IMR-90 (cell line): ENCODE measurements around the gene OR4K5. TPM values are rescaled to one million over a fixed set of nuclear protein-coding genes. Genes with fewer than 3 reads are reported as not detected.

Source experiments
- ATAC-seq: fragments of 200-7000 bp; cut with Tn5 transposase; 2 replicates; pipeline ENCODE4 v1.9.1; 2020; ENCODE audit warnings: low read depth, mild to moderate bottlenecking, moderate library complexity
- BruUV-seq: library from RNA; stranded (reverse); fragments of 400-500 nt; replicated peaks from 2 replicates; lab custom pipeline; 2021; lab: Mats Ljungman, UMichigan
- CTCF ChIA-PET: fragments of 300-600 bp; formaldehyde crosslinking; extraction: SDS; loops from one replicate; lab custom pipeline; 2021; ENCODE audit warnings: antibody characterized with exemption; lab: Yijun Ruan, JAX
- POLR2A ChIA-PET: fragments of 300-600 bp; sonication (Branson Sonifier 250); formaldehyde crosslinking; loops from one replicate; lab custom pipeline; 2022; ENCODE audit warnings: antibody characterized with exemption; ENCODE audit not compliant: unreplicated experiment; lab: Charles Lee
- DNase-seq: peaks from one replicate; pipeline ENCODE4 v3.0.0; 2013
- H2AFZ ChIP-seq: replicated peaks from 2 replicates; pipeline ENCODE3; 2013; ENCODE audit warnings: low read length, mild to moderate bottlenecking; ENCODE audit not compliant: poor library complexity
- H2AK5ac ChIP-seq: 2 replicates; pipeline ENCODE4 v1.6.1; 2013; ENCODE audit warnings: low read depth, low read length, inconsistent platforms
- H2AK9ac ChIP-seq: replicated peaks from 2 replicates; pipeline ENCODE3; 2013; ENCODE audit warnings: mild to moderate bottlenecking, low read depth, low read length, moderate library complexity; ENCODE audit not compliant: poor library complexity
- H2BK120ac ChIP-seq: 2 replicates; pipeline ENCODE4 v1.6.1; 2013; ENCODE audit warnings: low read depth, low read length, inconsistent platforms
- H2BK15ac ChIP-seq: 3 replicates; pipeline ENCODE4 v1.6.1; 2013; ENCODE audit warnings: low read depth, low read length, inconsistent platforms
- H2BK20ac ChIP-seq: 2 replicates; pipeline ENCODE4 v1.6.1; 2013; ENCODE audit warnings: low read depth, mild to moderate bottlenecking, inconsistent platforms, low read length, moderate library complexity
- H2BK5ac ChIP-seq: 2 replicates; pipeline ENCODE4 v1.6.1; 2013; ENCODE audit warnings: mild to moderate bottlenecking, low read depth, low read length, inconsistent platforms; ENCODE audit not compliant: poor library complexity, severe bottlenecking
- H3K14ac ChIP-seq: replicated peaks from 2 replicates; pipeline ENCODE4 v1.6.1; 2013; ENCODE audit warnings: low read depth, low read length, inconsistent platforms
- H3K18ac ChIP-seq: 2 replicates; pipeline ENCODE4 v1.6.1; 2013; ENCODE audit warnings: low read depth, low read length, control low read depth
- H3K23ac ChIP-seq: 2 replicates; pipeline ENCODE4 v1.6.1; 2013; ENCODE audit warnings: low read depth, low read length, inconsistent platforms
- H3K27ac ChIP-seq: 2 replicates; pipeline ENCODE4 v1.5.1; 2013; ENCODE audit warnings: mild to moderate bottlenecking, control low read depth, low read length; ENCODE audit not compliant: insufficient read depth
- H3K27me3 ChIP-seq: 2 replicates; pipeline ENCODE4 v1.6.1; 2013; ENCODE audit warnings: low read length; ENCODE audit not compliant: control insufficient read depth, insufficient read depth
- H3K36me3 ChIP-seq: 2 replicates; pipeline ENCODE4 v1.6.1; 2013; ENCODE audit warnings: low read length, mixed read lengths; ENCODE audit not compliant: control insufficient read depth, insufficient read depth
- H3K4ac ChIP-seq: 2 replicates; pipeline ENCODE4 v1.6.1; 2013; ENCODE audit warnings: low read depth, low read length, inconsistent platforms
- H3K4me1 ChIP-seq: 2 replicates; pipeline ENCODE4 v1.6.1; 2013; ENCODE audit warnings: low read length, mixed read lengths; ENCODE audit not compliant: control insufficient read depth, insufficient read depth
- H3K4me2 ChIP-seq: 2 replicates; pipeline ENCODE4 v1.6.1; 2013; ENCODE audit warnings: low read depth, mild to moderate bottlenecking, control low read depth, low read length, moderate library complexity
- H3K4me3 ChIP-seq: 2 replicates; pipeline ENCODE4 v1.5.1; 2013; ENCODE audit warnings: low read depth, mild to moderate bottlenecking, control low read depth, low read length, moderate library complexity; ENCODE audit not compliant: insufficient read depth
- H3K56ac ChIP-seq: 2 replicates; pipeline ENCODE4 v1.6.1; 2013; ENCODE audit warnings: low read length, inconsistent platforms; ENCODE audit not compliant: insufficient read depth; ENCODE audit errors: extremely low read depth
- H3K79me1 ChIP-seq, 2 experiments: 2 replicates each; pipeline ENCODE4 v1.6.1; 2013; ENCODE audit warnings: low read length in 2 of 2, inconsistent platforms in 1 of 2, low read depth in 1 of 2
- H3K9ac ChIP-seq: 2 replicates; pipeline ENCODE4 v1.6.1; 2013; ENCODE audit warnings: low read depth, low read length, control low read depth
- H3K9me1 ChIP-seq: 2 replicates; pipeline ENCODE4 v1.6.1; 2013; ENCODE audit warnings: low read length, inconsistent platforms; ENCODE audit not compliant: insufficient read depth
- H3K9me3 ChIP-seq: 2 replicates; pipeline ENCODE4 v1.6.1; 2013; ENCODE audit warnings: low read length; ENCODE audit not compliant: control insufficient read depth, insufficient read depth
- H4K20me1 ChIP-seq: 2 replicates; pipeline ENCODE4 v1.6.1; 2013; ENCODE audit warnings: low read length, inconsistent platforms; ENCODE audit not compliant: insufficient read depth
- H4K5ac ChIP-seq: 2 replicates; pipeline ENCODE4 v1.6.1; 2013; ENCODE audit warnings: mild to moderate bottlenecking, low read depth, low read length, control low read depth
- H4K8ac ChIP-seq, 2 experiments: 2 replicates each; pipeline ENCODE4 v1.6.1; 2013; ENCODE audit warnings: low read depth in 2 of 2, low read length in 2 of 2, control low read depth in 1 of 2, inconsistent platforms in 1 of 2
- H4K91ac ChIP-seq: 2 replicates; pipeline ENCODE4 v1.6.1; 2013; ENCODE audit warnings: low read depth, low read length, inconsistent platforms; ENCODE audit not compliant: insufficient read depth
- CEBPB ChIP-seq: IDR thresholded peaks from 2 replicates; pipeline ENCODE4 v1.6.1; 2012; ENCODE audit warnings: low read depth, low read length, improper control_type of control experiment
- FOS ChIP-seq: fragments of 150-350 bp; IDR thresholded peaks from 2 replicates; pipeline ENCODE4 v1.6.1; 2016; ENCODE audit warnings: low read depth, low read length
- MAFK ChIP-seq: IDR thresholded peaks from 2 replicates; pipeline ENCODE4 v1.6.1; 2012; ENCODE audit warnings: low read depth, low read length, improper control_type of control experiment
- RCOR1 ChIP-seq: IDR thresholded peaks from 2 replicates; pipeline ENCODE4 v1.6.1; 2012; ENCODE audit warnings: mild to moderate bottlenecking, low read length, improper control_type of control experiment; ENCODE audit not compliant: insufficient replicate concordance
- WGBS, 2 experiments: methylation state at CpG; one replicate each; pipeline versions ENCODE4 v1.1.5 to v1.1.7; 2013; ENCODE audit warnings: missing lambda C conversion rate in 2 of 2; ENCODE audit not compliant: insufficient read length in 1 of 2; ENCODE audit errors: extremely low coverage in 2 of 2; 5-methylcytosine and 5-hydroxymethylcytosine counted together
- dilution Hi-C: fragments of 300-500 bp; cut with HindIII; formaldehyde crosslinking; loops from one replicate; pipeline ENCODE4 v1.14.3; 2018; ENCODE audit warnings: low sequenced_read_pairs; ENCODE audit not compliant: unreplicated experiment
- in situ Hi-C: fragments of 300-500 bp; cut with MboI; formaldehyde crosslinking; loops from 3 replicates; pipeline ENCODE4 v1.14.3; 2019; ENCODE audit warnings: low sequenced_read_pairs, inconsistent platforms, mixed read lengths
- intact Hi-C: fragments of 100-400 bp; cut with micrococcal nuclease; formaldehyde crosslinking; loops from 2 replicates; pipeline ENCODE4 v1.10.0; 2022
- polyA plus RNA-seq, 3 experiments: library from polyadenylated mRNA; depleted of rRNA; stranded (reverse); fragments of >200 nt; gene quantifications; 2 replicates each; pipeline ENCODE4 v1.2.3, GENCODE V29; 2012; ENCODE audit warnings: low replicate concordance in 1 of 3
- total RNA-seq: library from RNA; depleted of rRNA; stranded (reverse); fragments of >200 nt; gene quantifications from 2 replicates; pipeline ENCODE4 v1.2.3, GENCODE V29; 2012

The OR4K5 gene
- total and polyA plus RNA-seq, 2 of the 4 experiments (the other 2 are of a cell fraction) = not detected

DNA sequence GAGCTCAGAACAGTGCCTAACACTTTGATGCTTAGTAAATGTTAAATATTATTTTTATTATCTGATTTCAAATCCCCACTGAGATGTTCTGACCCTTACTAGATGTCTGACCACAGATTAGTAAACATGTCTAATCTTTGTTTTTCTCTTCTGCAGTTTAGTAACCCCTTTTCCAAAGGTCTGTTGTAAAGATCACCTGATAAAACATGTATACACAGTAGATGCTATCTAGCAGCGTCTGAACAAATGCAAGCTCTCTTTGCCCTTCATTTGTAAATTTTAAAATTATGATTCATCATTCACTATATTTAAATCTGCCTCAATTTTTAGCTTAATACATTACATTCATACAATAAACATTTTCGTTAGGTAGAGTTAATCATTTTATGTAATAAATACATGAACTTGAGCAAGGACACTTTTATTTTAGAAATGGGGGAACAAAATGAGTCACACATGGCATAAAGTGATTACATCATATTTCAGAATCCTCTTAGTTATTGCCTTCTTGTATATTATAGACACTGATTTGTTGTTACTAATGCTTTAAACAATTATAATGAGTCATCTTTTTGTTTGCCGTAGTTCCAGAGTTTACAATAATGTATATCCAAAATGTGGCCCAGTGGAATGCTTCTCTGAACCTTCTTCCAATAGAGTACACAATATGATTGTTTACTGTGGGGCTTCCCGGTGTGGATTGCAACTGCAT lies 1.7 kb upstream of the OR4K5 start:
- H3K56ac ChIP-seq = no peak overlapping the region
- no peak overlapping the region for H2BK20ac ChIP-seq
- no peak overlapping the region for H3K23ac ChIP-seq
- H3K27me3 ChIP-seq = no peaks in the 10 kb centered on the region
- no peak overlapping the region for H2AK5ac ChIP-seq
- H3K4me1 ChIP-seq = no peaks in the 10 kb centered on the region
- intact Hi-C loops = loop anchor here (5.0 kb wide), 1 partner anchor 34 kb away; no protein-coding TSS in a partner anchor
- no peak overlapping the region for H3K4me2 ChIP-seq
- H3K4ac ChIP-seq = no peak overlapping the region
- TF ChIP-seq MAFK (no peak), RCOR1 (no peak), FOS (no peak), CEBPB (peak; percentile 34; the same call in 1 of the 2 replicates)
- in situ Hi-C loops = no loop called here
- H2BK5ac ChIP-seq = no peak overlapping the region
- no peak overlapping the region for H3K27ac ChIP-seq
- H3K9me1 ChIP-seq = no peaks in the 10 kb centered on the region
- ATAC-seq (no peak), DNase-seq (no peak)
- POLR2A ChIA-PET = no interaction called here
- no peak overlapping the region for H4K5ac ChIP-seq
- peaks cover 20% of the 10 kb centered on the region for H3K9me3 ChIP-seq
- H3K18ac ChIP-seq = no peak overlapping the region
- no peak overlapping the region for H2AK9ac ChIP-seq
- no peak overlapping the region for H3K9ac ChIP-seq
- H4K20me1 ChIP-seq = no peaks in the 10 kb centered on the region
- H4K91ac ChIP-seq = no peak overlapping the region
- no peak overlapping the region for H3K4me3 ChIP-seq
- no CpG with 5 or more reads among the region's 4 CpGs for WGBS, 2 experiments
- H3K14ac ChIP-seq = no peak overlapping the region
- H2BK120ac ChIP-seq = no peak overlapping the region
- no TSS peak for BruUV-seq
- no peaks in the 10 kb centered on the region for H3K36me3 ChIP-seq
- H4K8ac ChIP-seq = no peak overlapping the region
- dilution Hi-C loops = no loop called here
- H2AFZ ChIP-seq = no peak overlapping the region
- CTCF ChIA-PET = no interaction called here
- H3K79me1 ChIP-seq = no peaks in the 10 kb centered on the region
- no peak overlapping the region for H2BK15ac ChIP-seq
